Measurements from ENCODE around the gene PRR5. TPM values are rescaled to one million over a fixed set of nuclear protein-coding genes. Genes with fewer than 3 reads are reported as not detected.

PRR5 gene
- total and polyA plus RNA-seq, 4 experiments from 2014 or later = 45.1 to 74.0 (median 46.2) TPM

DNA sequence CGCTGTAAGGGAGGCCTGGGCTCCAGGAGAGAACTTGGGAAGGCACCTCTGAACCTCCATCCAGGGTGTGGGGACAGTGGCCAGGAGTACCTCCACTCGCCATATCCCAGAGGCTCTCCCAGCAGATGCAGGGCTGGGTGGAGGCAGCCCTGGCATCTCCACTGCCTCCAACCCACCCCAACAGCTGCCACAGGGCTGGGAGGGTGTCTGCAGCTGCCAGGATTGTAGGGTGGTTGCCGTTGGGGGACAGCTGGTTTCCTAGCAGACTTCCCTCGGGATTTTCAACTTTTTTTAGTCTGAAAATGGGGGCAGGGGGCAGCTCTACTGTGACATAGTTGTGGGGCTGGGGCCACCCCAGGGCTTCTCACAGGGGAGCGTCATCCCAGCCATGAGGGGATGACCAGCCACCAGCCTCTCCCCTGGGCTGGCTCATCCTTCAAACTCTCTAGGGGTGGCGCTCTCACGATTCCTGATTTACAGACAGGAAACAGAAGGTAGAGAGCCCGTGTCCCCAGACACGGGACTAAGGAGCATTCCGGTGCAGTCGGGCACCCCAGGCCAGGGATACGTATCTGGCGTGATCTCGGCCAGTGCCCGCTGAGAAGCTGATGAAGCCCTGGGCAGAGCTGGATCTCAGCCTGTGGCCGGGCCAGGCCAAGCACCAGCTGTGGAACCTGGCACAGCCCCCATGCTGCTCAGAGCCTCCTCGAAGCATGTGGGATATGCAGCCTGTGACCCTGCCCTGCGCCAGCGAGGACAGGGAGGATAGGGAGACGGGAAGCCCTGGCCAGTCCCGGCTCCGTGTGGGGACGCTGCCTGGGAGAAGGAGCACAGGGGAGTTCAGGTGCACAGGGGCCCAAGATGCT, 9.9 kb downstream of the PRR5 start:
- Mint-ChIP-seq H3K4me1 (peaks cover 10 to 32% (median 17%) of the 10 kb centered on the region in 4 donors), H3K9me3 (peaks cover 0 to 2% (median 0%) of the 10 kb centered on the region in 8 donors), H3K4me3 (no peak overlapping the region), H3K27ac (peak overlapping the region in 3 of 7 donors; percentile 55 to 90 (median 80)), H3K36me3 (peaks cover 5 to 7% of the 10 kb centered on the region in 2 donors), H3K27me3 (no peaks in the 10 kb centered on the region)
- intact Hi-C loops (cut with micrococcal nuclease) = no loop called here
- Histone ChIP-seq H3K27me3 (ENCODE audit: insufficient read depth, low read length) (no peaks in the 10 kb centered on the region), H3K9me3 (ENCODE audit: control insufficient read depth in 1 of 2, low read length in 2 of 2) (no peaks in the 10 kb centered on the region), H3K36me3 (ENCODE audit: insufficient read depth, low read length) (no peaks in the 10 kb centered on the region), H3K4me1 (ENCODE audit: insufficient read depth, low read length) (peaks cover 21% of the 10 kb centered on the region), H3K27ac (ENCODE audit: low read depth, low read length) (no peak overlapping the region), H3K4me3 (ENCODE audit: low read length in 2 of 2) (no peak overlapping the region)
- ChIA-PET POLR2A (ENCODE audit: partially characterized antibody) (interaction anchor here (0.9 to 1.0 kb wide), 2 partner anchors 13 to 28 kb away, joined by 3 read pairs; no protein-coding TSS in a partner anchor), CTCF (ENCODE audit: partially characterized antibody) (no interaction called here)
- DNase-seq = no peak

DNA sequence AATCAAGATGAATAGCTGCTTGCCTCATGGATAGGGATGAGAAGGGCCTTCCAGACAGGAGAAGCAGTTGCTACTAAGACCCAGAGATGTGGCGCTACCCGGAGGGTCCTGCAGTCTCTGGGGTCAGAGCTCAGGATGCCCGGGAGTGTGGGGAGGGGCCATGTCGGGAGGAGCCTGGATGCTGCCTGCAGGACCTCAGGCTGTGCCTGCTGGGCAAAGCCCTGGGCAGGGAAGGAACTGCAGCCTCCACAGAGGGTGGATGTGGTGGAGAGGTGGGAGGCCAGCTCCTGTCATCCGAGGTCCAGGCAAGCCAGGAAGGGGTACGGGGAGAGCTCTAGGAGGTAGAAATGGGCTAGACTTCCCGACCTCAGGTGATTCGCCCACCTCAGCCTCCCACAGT, 11.0 kb downstream of the PRR5 start:
- CTCF ChIA-PET (ENCODE audit: partially characterized antibody) = interaction anchor here (0.7 to 1.3 kb wide), 3 partner anchors 15 to 23 kb away, joined by 3 to 4 read pairs (median 4); no protein-coding TSS in a partner anchor
- Histone ChIP-seq H3K9me3 (ENCODE audit: control insufficient read depth in 1 of 2, low read length in 2 of 2) (no peaks in the 10 kb centered on the region), H3K27ac (ENCODE audit: low read depth, low read length) (no peak overlapping the region), H3K4me3 (ENCODE audit: low read length in 2 of 2) (no peak overlapping the region), H3K36me3 (ENCODE audit: insufficient read depth, low read length) (no peaks in the 10 kb centered on the region), H3K4me1 (ENCODE audit: insufficient read depth, low read length) (peaks cover 21% of the 10 kb centered on the region), H3K27me3 (ENCODE audit: insufficient read depth, low read length) (no peaks in the 10 kb centered on the region)
- intact Hi-C loops (cut with micrococcal nuclease) = no loop called here
- H3K9me3 Mint-ChIP-seq = peaks cover 0 to 2% (median 0%) of the 10 kb centered on the region in 8 donors
- DNase-seq = no peak
- H3K4me3 Mint-ChIP-seq = peak overlapping the region in 1 of 8 donors; percentile 18
- peak overlapping the region in 4 of 7 donors; percentile 21 to 77 (median 63) for H3K27ac Mint-ChIP-seq
- H3K27me3 Mint-ChIP-seq = no peaks in the 10 kb centered on the region
- H3K36me3 Mint-ChIP-seq = peaks cover 5 to 7% of the 10 kb centered on the region in 2 donors
- POLR2A ChIA-PET (ENCODE audit: partially characterized antibody) = interaction anchor here (1.0 kb wide), 1 partner anchor 27 kb away, joined by 3 read pairs; no protein-coding TSS in a partner anchor
- peaks cover 11 to 29% (median 16%) of the 10 kb centered on the region in 4 donors for H3K4me1 Mint-ChIP-seq

DNA sequence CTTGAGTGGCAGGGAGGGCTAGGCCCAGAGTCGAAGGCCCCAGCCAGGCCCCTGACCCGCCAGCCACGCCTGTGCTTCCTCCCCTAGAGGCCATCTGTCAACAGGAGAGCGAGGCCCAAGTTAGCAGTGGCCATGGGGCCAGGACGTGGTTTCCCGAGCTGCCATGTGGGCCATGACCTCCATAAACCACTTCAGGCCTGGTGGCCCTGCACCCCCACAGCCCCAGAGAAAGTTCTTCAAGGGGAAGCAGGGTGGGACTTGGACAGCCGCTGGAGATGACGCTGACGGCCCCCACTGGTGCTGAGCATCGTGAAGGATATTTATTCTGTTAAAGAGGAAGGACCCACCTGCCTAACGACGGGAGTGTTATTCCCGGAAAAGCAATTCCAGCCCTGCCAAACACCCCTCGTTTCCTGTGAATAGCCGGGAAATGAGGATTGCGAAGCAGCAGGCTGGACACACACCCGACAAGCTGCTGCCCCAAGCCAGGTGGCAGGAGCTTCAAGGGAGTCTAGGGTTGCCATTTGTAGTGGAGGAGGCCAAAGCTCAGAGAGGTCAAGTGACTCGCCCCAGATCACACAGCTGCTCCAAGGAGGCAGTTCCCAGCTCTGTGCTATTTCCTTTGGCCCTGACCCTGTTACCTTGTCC, 12.8 kb downstream of the PRR5 start:
- CTCF ChIA-PET (ENCODE audit: partially characterized antibody) = interaction anchor here (1.0 kb wide), 1 partner anchor 17 kb away, joined by 3 read pairs; no protein-coding TSS in a partner anchor

DNA sequence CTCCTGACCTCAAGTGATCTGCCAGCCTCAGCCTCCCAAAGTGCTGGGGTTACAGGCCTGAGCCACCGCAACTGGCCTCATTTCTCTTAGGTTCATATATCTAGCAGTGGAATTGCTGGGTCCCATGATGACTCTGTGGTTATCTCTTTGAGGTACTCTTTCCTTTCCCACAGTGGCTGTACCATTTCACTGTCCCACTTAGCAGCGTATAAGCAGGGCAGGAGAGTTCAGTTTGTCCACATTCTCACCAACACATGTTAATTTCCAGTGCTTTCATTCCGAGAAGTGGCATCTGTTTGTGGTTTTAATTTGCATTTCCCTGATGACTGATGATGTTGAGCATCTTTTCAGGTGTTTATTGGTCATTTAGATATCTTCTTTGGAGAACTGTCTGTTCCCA, 16.4 kb downstream of the PRR5 start:
- H3K4me1 Mint-ChIP-seq = peaks cover 5 to 14% (median 7%) of the 10 kb centered on the region in 4 donors

More for the DNA sequence above, 12.8 kb downstream of the PRR5 start:
- H3K4me1 ChIP-seq (ENCODE audit: insufficient read depth, low read length) = peaks cover 17% of the 10 kb centered on the region
- H3K36me3 ChIP-seq (ENCODE audit: insufficient read depth, low read length) = no peaks in the 10 kb centered on the region
- no peaks in the 10 kb centered on the region for H3K9me3 ChIP-seq (ENCODE audit: control insufficient read depth in 1 of 2, low read length in 2 of 2)
- H3K27me3 ChIP-seq (ENCODE audit: insufficient read depth, low read length) = no peaks in the 10 kb centered on the region
- Mint-ChIP-seq H3K36me3 (peaks cover 8 to 10% of the 10 kb centered on the region in 2 donors), H3K27me3 (no peaks in the 10 kb centered on the region), H3K4me1 (peaks cover 13 to 33% (median 15%) of the 10 kb centered on the region in 4 donors), H3K27ac (peak overlapping the region in 1 of 7 donors; percentile 30), H3K9me3 (peaks cover 0 to 2% (median 0%) of the 10 kb centered on the region in 8 donors), H3K4me3 (no peak overlapping the region)
- POLR2A ChIA-PET (ENCODE audit: partially characterized antibody) = no interaction called here
- intact Hi-C loops (cut with micrococcal nuclease) = no loop called here
- H3K27ac ChIP-seq (ENCODE audit: low read depth, low read length) = no peak overlapping the region
- no peak overlapping the region for H3K4me3 ChIP-seq (ENCODE audit: low read length in 2 of 2)
- DNase-seq = no peak

DNA sequence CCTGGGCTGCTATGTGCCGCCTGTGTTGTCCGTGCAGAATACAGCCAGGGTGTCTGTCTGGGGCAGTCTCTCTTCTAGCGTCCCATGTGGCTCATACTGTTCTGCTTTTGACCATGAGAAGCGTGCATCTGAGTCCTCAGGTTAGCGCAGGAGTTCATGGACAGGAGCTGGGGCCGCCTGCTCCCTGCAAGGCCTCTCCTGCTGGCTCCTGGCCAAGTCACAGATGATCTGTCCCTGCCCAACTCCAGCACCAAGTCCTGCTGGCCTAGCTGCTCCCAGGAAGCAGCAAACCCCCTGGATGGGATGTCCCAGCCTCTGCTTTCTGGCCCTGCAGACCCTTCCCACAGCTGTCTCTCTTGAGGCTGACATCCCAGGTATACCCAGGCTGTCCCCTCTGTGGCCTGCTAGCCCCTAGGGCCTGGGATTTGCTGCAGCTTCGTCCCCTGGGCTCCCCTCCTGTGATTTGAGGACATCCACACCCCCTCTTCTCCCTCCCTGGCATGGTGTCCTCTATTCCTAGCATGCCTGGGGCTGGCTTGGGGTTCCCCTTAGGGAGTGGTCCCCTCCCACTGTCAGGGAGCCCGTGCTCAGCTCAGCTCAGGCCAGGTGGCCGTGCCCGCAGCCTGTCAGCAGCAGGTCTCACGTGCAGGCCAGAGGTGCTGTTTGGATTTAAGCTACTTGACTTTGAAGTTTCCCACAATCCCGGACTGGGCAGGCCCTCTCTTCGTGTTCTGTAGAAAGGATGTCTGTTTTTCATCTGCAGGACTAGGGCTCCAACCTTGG, 17.8 kb downstream of the PRR5 start:
- intact Hi-C loops (cut with micrococcal nuclease) = no loop called here

More for the DNA sequence above, 16.4 kb downstream of the PRR5 start:
- DNase-seq = peak in 3 of 5 donors; percentile 12 to 48 (median 17)
- ChIA-PET CTCF (ENCODE audit: partially characterized antibody) (interaction anchor here (0.7 to 1.0 kb wide), 3 partner anchors 11 to 22 kb away, joined by 3 to 5 read pairs (median 5); no protein-coding TSS in a partner anchor), POLR2A (ENCODE audit: partially characterized antibody) (no interaction called here)
- H3K27ac Mint-ChIP-seq = peak overlapping the region in 6 of 7 donors; percentile 32 to 90 (median 58)
- no peaks in the 10 kb centered on the region for H3K4me1 ChIP-seq (ENCODE audit: insufficient read depth, low read length)
- intact Hi-C loops (cut with micrococcal nuclease) = no loop called here
- H3K4me3 Mint-ChIP-seq = peak overlapping the region in 3 of 8 donors; percentile 2 to 50 (median 47)
- no peaks in the 10 kb centered on the region for H3K9me3 Mint-ChIP-seq
- no peak overlapping the region for H3K4me3 ChIP-seq (ENCODE audit: low read length in 2 of 2)
- no peak overlapping the region for H3K27ac ChIP-seq (ENCODE audit: low read depth, low read length)
- no peaks in the 10 kb centered on the region for H3K27me3 ChIP-seq (ENCODE audit: insufficient read depth, low read length)
- no peaks in the 10 kb centered on the region for H3K27me3 Mint-ChIP-seq
- H3K36me3 ChIP-seq (ENCODE audit: insufficient read depth, low read length) = no peaks in the 10 kb centered on the region
- H3K36me3 Mint-ChIP-seq = peaks cover 8 to 19% of the 10 kb centered on the region in 2 donors
- no peaks in the 10 kb centered on the region for H3K9me3 ChIP-seq (ENCODE audit: control insufficient read depth in 1 of 2, low read length in 2 of 2)

DNA sequence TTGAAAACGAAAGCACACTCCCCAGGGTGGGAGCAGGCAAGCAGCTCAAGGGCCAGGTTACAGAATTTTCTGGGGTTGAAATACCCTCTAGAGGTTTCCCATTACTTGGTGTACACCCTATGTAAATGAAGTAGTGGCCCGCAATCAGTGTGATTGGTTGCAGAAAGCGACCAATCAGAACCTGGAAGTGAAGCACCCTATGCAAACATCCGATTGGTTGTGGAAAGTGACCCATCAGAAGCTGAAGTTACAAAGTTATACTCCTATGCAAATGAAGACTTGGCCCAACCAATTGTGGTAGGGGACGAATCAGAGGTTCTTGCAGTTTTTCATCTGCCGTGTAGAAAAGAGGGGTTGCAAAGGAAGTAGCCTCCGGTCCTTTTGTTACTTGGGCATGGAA, 19.2 kb downstream of the PRR5 start:
- Mint-ChIP-seq H3K27ac (peak overlapping the region in 2 of 7 donors; percentile 41 to 48), H3K4me1 (peaks cover 5 to 9% (median 7%) of the 10 kb centered on the region in 4 donors), H3K27me3 (no peaks in the 10 kb centered on the region), H3K36me3 (peaks cover 10 to 23% of the 10 kb centered on the region in 2 donors), H3K9me3 (no peaks in the 10 kb centered on the region), H3K4me3 (no peak overlapping the region)
- H3K9me3 ChIP-seq (ENCODE audit: control insufficient read depth in 1 of 2, low read length in 2 of 2) = no peaks in the 10 kb centered on the region
- POLR2A ChIA-PET (ENCODE audit: partially characterized antibody) = no interaction called here
- no peaks in the 10 kb centered on the region for H3K27me3 ChIP-seq (ENCODE audit: insufficient read depth, low read length)
- no peak overlapping the region for H3K4me3 ChIP-seq (ENCODE audit: low read length in 2 of 2)
- CTCF ChIA-PET (ENCODE audit: partially characterized antibody) = interaction anchor here (0.6 kb wide), 1 partner anchor 442 kb away, joined by 3 read pairs; no protein-coding TSS in a partner anchor
- intact Hi-C loops (cut with micrococcal nuclease) = no loop called here
- no peaks in the 10 kb centered on the region for H3K4me1 ChIP-seq (ENCODE audit: insufficient read depth, low read length)
- no peak overlapping the region for H3K27ac ChIP-seq (ENCODE audit: low read depth, low read length)
- DNase-seq = no peak
- H3K36me3 ChIP-seq (ENCODE audit: insufficient read depth, low read length) = peaks cover 4% of the 10 kb centered on the region

More for the DNA sequence above, 17.8 kb downstream of the PRR5 start:
- H3K4me1 Mint-ChIP-seq = peaks cover 5 to 9% (median 7%) of the 10 kb centered on the region in 4 donors
- peak overlapping the region in 2 of 7 donors; percentile 39 to 55 for H3K27ac Mint-ChIP-seq
- POLR2A ChIA-PET (ENCODE audit: partially characterized antibody) = no interaction called here
- H3K4me3 ChIP-seq (ENCODE audit: low read length in 2 of 2) = no peak overlapping the region
- no peaks in the 10 kb centered on the region for H3K27me3 Mint-ChIP-seq
- H3K36me3 Mint-ChIP-seq = peaks cover 12 to 16% of the 10 kb centered on the region in 2 donors
- no peak for DNase-seq
- H3K9me3 Mint-ChIP-seq = no peaks in the 10 kb centered on the region
- no peak overlapping the region for H3K4me3 Mint-ChIP-seq
- CTCF ChIA-PET (ENCODE audit: partially characterized antibody) = interaction anchor here (1.0 kb wide), 1 partner anchor 15 kb away, joined by 5 read pairs; no protein-coding TSS in a partner anchor
- H3K27me3 ChIP-seq (ENCODE audit: insufficient read depth, low read length) = no peaks in the 10 kb centered on the region
- H3K9me3 ChIP-seq (ENCODE audit: control insufficient read depth in 1 of 2, low read length in 2 of 2) = no peaks in the 10 kb centered on the region
- H3K4me1 ChIP-seq (ENCODE audit: insufficient read depth, low read length) = no peaks in the 10 kb centered on the region
- H3K27ac ChIP-seq (ENCODE audit: low read depth, low read length) = no peak overlapping the region
- no peaks in the 10 kb centered on the region for H3K36me3 ChIP-seq (ENCODE audit: insufficient read depth, low read length)

Data from CD4-positive, alpha-beta memory T cell (primary cell).